LNCAP (cell line): ENCODE measurements around the gene CDH4.

Experiments
- CTCF ChIP-seq: fragments of 450-650 bp; IDR thresholded peaks from 2 replicates; pipeline ENCODE4 v1.5.1; 2017; ENCODE audit warnings: mild to moderate bottlenecking

The CDH4 gene

GRCh38 chr20:61901392-61902220 is 649.5 kb downstream of the CDH4 start:
- TF ChIP-seq CTCF, result no peak

GRCh38 chr20:61902221-61902869 is 650.3 kb downstream of the CDH4 start:
- no peak for TF ChIP-seq CTCF

- TF ChIP-seq CTCF, result no peak
Observed at GRCh38 chr20:61903575-61904340, 651.7 kb downstream of the CDH4 start.

GRCh38 chr20:61904456-61904855 is 652.4 kb downstream of the CDH4 start:
- TF ChIP-seq CTCF, result no peak

GRCh38 chr20:61905781-61906523 is 653.9 kb downstream of the CDH4 start:
- TF ChIP-seq CTCF, result no peak

GRCh38 chr20:61907081-61907891 is 655.2 kb downstream of the CDH4 start:
- TF ChIP-seq CTCF, result no peak
